ENCODE measurements around the gene IQSEC3.
"Not testable (repeated sequence)": the region's sequence is repeated elsewhere in the genome, so short reads cannot be mapped to it uniquely, and the experiment has no call there.

IQSEC3 gene

DNA sequence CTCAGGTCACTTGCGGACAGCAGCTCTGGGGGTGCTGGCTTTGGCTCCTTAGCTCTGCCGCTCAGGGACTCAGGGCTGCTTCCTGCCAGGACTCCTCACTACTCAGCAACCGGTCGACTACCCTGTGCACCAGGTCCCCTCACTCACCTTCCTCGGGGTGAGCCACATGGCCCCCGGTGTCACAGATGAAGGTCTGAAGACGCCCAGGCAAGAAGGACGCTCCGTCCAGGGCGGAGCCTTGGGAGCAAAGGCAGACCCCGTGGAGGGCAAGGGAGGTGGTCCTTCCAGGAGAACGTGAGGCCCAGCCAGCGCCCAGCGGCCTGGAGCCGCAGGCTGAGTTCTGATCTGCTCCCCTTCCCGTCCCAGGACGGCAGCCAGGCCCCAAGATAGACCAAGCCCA, 115.4 kb downstream of the IQSEC3 start:
- DNase-seq (ENCODE audit: extremely low spot score), result no peak
- TF ChIP-seq, protein P1, sequence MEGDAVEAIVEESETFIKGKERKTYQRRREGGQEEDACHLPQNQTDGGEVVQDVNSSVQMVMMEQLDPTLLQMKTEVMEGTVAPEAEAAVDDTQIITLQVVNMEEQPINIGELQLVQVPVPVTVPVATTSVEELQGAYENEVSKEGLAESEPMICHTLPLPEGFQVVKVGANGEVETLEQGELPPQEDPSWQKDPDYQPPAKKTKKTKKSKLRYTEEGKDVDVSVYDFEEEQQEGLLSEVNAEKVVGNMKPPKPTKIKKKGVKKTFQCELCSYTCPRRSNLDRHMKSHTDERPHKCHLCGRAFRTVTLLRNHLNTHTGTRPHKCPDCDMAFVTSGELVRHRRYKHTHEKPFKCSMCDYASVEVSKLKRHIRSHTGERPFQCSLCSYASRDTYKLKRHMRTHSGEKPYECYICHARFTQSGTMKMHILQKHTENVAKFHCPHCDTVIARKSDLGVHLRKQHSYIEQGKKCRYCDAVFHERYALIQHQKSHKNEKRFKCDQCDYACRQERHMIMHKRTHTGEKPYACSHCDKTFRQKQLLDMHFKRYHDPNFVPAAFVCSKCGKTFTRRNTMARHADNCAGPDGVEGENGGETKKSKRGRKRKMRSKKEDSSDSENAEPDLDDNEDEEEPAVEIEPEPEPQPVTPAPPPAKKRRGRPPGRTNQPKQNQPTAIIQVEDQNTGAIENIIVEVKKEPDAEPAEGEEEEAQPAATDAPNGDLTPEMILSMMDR (IDR thresholded peaks at IDR 0.05; ENCODE audit: control extremely low read depth, extremely low read depth, low read depth, missing control alignments), result no peak
- ChIA-PET CTCF (no interaction called here), POLR2A (no interaction called here)

DNA sequence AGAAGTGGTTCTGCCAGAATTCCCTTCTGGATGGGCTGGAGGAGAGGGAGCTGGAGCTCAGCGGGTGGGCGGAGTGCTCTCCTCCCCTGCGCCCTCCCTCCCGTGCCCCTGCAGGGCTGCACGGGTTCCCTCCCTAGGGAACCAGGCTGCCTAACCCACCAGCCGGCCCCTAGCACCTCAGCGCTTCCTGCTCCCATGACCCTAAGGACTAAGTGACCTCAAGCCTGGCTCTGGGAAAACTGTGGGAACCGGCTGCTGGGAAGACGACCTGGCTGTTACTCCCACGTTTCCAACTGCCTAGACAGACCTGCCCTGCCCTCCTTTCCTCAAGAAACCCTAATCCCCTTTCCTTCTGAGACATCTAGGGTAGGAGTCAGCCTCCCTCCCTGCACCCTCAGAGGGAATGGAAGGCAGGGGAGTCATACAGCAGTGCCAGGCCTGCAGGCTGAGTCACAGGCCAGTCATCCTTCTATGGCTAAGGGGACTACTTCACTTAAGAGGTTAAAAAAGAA, 115.9 kb downstream of the IQSEC3 start:
- DNase-seq (ENCODE audit: extremely low spot score), result no peak

DNA sequence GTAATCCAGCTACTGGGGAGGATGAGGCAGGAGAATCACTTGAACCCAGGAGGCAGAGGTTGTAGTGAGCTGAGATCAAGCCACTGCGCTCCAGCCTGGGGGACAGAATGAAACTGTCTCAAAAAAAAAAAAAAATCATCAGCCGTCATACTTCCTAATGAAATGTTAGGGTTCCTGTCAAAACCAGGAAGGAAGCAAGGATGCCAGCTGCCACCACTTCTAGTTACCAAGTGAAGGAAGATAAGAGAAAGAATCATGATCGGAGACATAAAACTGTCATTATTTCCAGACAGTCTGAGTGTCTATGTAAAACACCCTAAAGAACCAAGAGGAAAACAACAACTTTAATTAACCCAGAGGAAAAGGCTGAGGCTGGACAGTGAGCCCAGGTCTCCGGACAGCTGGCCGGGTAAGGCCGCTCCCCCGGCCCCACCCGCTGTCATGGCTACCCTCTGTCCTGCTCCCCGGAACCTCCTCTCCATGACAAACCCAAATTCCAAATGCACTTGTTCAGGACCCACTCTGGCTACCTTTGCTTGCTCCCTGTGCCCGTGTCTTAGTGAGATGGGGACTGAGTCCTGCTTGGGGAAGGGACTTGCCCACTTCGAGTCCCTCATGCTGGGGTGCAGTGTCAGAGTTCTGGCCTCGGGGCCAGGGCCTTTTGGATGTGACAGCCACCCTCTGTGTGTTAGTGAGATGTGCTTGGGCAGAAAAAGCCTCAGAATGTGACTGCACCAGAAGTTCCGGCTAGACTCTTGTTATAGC, 118.4 kb downstream of the IQSEC3 start:
- TF ChIP-seq, protein P1 (IDR thresholded peaks at IDR 0.05; ENCODE audit: control extremely low read depth, extremely low read depth, low read depth, missing control alignments), result no peak
- no peak for DNase-seq (ENCODE audit: extremely low spot score)
- CTCF ChIA-PET, result no interaction called here
- POLR2A ChIA-PET, result no interaction called here

More for the DNA sequence above, 115.9 kb downstream of the IQSEC3 start:
- ChIA-PET CTCF (no interaction called here), POLR2A (no interaction called here)
- TF ChIP-seq, protein P1 (IDR thresholded peaks at IDR 0.05; ENCODE audit: control extremely low read depth, extremely low read depth, low read depth, missing control alignments), result no peak

DNA sequence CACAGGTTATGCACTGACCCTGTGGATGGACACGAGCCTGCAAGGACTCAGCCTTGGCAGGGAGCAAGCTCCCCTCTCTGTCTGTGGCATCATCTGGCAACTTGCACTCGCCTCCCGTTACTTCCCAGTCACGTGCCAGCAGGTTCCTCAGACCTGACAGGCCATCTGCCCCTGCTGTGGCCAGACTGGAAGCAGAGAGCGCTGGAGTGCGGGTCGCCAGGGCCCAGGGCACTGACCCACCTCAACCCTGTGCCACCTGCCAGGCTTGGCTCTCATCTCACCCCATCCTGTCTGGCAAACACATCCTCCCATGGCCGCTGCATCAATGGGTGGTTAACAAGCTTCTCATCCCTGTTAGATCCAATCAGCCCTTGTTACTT, 119.0 kb downstream of the IQSEC3 start:
- TF ChIP-seq, protein P1 (IDR thresholded peaks at IDR 0.05; ENCODE audit: control extremely low read depth, extremely low read depth, low read depth, missing control alignments), result no peak
- ChIA-PET POLR2A (no interaction called here), CTCF (no interaction called here)
- DNase-seq (ENCODE audit: extremely low spot score), result no peak

- CTCF ChIA-PET, result no interaction called here
These were observed 119.5 kb downstream of the IQSEC3 start for GRCh38 chr12:186006-186625.

GRCh38 chr12:187986-188909, 121.7 kb downstream of the IQSEC3 start:
- DNase-seq (ENCODE audit: extremely low spot score); POLR2A ChIA-PET: not testable (repeated sequence)
- CTCF ChIA-PET, result interaction anchor here (1.2 to 1.3 kb wide), 2 partner anchors 8 to 17 kb away, joined by 3 to 5 read pairs; no protein-coding TSS in a partner anchor

More at GRCh38 chr12:186006-186625, 119.5 kb downstream of the IQSEC3 start:
- POLR2A ChIA-PET, result no interaction called here
- TF ChIP-seq, protein P1 (IDR thresholded peaks at IDR 0.05; ENCODE audit: control extremely low read depth, extremely low read depth, low read depth, missing control alignments), result no peak
- no peak for DNase-seq (ENCODE audit: extremely low spot score)

Measured in GM10248 (cell line).